Heart right ventricle (tissue), 16 donors: Measurements from ENCODE around the gene RASGRF2. TPM values are rescaled to one million over a fixed set of nuclear protein-coding genes. Genes with fewer than 3 reads are reported as not detected.
A peak's percentile ranks its signal among the peaks of the same experiment; 100 is the strongest.

ENCODE experiments used
- ATAC-seq, 8 donors: fragments of 200-7000 bp; cut with Tn5 transposase; one replicate each; pipeline ENCODE4 v1.9.1; 2020; ENCODE audit warnings: mild to moderate bottlenecking in 8 of 8, moderate library complexity in 8 of 8, moderate number of reproducible peaks in 1 of 8
- DNase-seq, 2 donors: peaks; one replicate each; pipeline ENCODE4 v3.0.0-alpha.2; 2020
- H3K27ac ChIP-seq, 10 donors: fragments of 200-600 bp; sonication (generic) in 2 of 10; one replicate each; pipeline versions ENCODE4 v1.5.0 to v1.8.0; 2020 to 2022; ENCODE audit warnings: mild to moderate bottlenecking in 3 of 10
- H3K27me3 ChIP-seq, 7 donors: fragments of 200-600 bp; one replicate each; pipeline ENCODE4 v1.8.0; 2021 to 2022; ENCODE audit warnings: mild to moderate bottlenecking in 2 of 7
- H3K36me3 ChIP-seq, 9 donors: fragments of 200-600 bp; sonication (generic) in 1 of 9; one replicate each; pipeline versions ENCODE4 v1.5.0 to v1.8.0; 2020 to 2022; ENCODE audit warnings: mild to moderate bottlenecking in 2 of 9
- H3K4me1 ChIP-seq, 9 donors: fragments of 200-600 bp; sonication (generic) in 1 of 9; one replicate each; pipeline versions ENCODE4 v1.5.0 to v1.8.0; 2020 to 2022; ENCODE audit warnings: mild to moderate bottlenecking in 4 of 9
- H3K4me3 ChIP-seq, 10 donors: fragments of 200-600 bp; sonication (generic) in 2 of 10; one replicate each; pipeline versions ENCODE4 v1.5.0 to v1.8.0; 2020 to 2022; ENCODE audit warnings: mild to moderate bottlenecking in 7 of 10, moderate library complexity in 2 of 10
- H3K9me3 ChIP-seq, 11 donors: fragments of 200-600 bp in 10 of 11; sonication (generic) in 2 of 11; one replicate each; pipeline versions ENCODE4 v1.5.0 to v1.8.0; 2013 to 2022; ENCODE audit warnings: mild to moderate bottlenecking in 2 of 11, control low read depth in 1 of 11, moderate library complexity in 1 of 11
- CTCF ChIP-seq, 9 donors: fragments of 200-600 bp; sonication (generic) in 2 of 9; IDR thresholded peaks; one replicate each; pipeline versions ENCODE4 v1.5.0 to v1.8.0; 2021 to 2022; ENCODE audit warnings: antibody characterized with exemption in 9 of 9, mild to moderate bottlenecking in 5 of 9, moderate library complexity in 1 of 9
- WGBS, 2 donors: extraction: QIAGEN DNeasy Blood & Tissue Kit; methylation state at CpG; one replicate each; pipeline ENCODE4 v1.1.7; 2013; ENCODE audit warnings: inconsistent platforms in 1 of 2; 5-methylcytosine and 5-hydroxymethylcytosine counted together
- intact Hi-C, 10 donors: fragments of 100-400 bp; cut with DNase I; formaldehyde crosslinking; loops; one replicate each; pipeline versions ENCODE4 v1.11.1 to v1.14.2; 2022
- polyA plus RNA-seq, 2 donors: library from polyadenylated mRNA; stranded (reverse); fragments of 200-250 nt; gene quantifications; one replicate each; pipeline ENCODE4 v1.2.3, GENCODE V29; 2013
- total RNA-seq, 10 donors: library from RNA; stranded (reverse); fragmentation: NEBNext Ultra II Directional in 3 of 10; extraction: Animal tissue kit (Norgen Biotek cat#: 25700) in 3 of 10; gene quantifications; one replicate each; pipeline versions ENCODE4 v1.2.1 to v1.2.4, GENCODE V29; 2021 to 2023
- donor health status: Arrhythmogenic right ventricular cardiomyopathy.
- donor health status: ischemic (EF 13 %, LVEDD 7.1; RV severe dilation, severe dysfunction).
- donor health status: healthy with polysubstance abuse.
- donor health status: DM: no; HTN: yes; CAD: no.
- donor health status: DM: no; HTN: no; CAD: no.
- donor health status: ischemic (EF 25% LVEDD 6.9; RV normal size, moderate dysfunction).
- donor health status: ischemic (EF 25% LVEDD 5.7; RV mildly dilated, moderate dysfunction).
- donor health status: healthy.
- donor health status: DM: yes; HTN: yes; CAD: no.
- donor health status: Ischemic cardiomyopathy.
- donor health status: ischemic (EF 35%, LVEDD 5.7; RV mildly dilated, moderate dysfunction).
- donor health status: nonischemic (EF 11% LVEDD 7.7; RV severe dilation, severe dysfunction).
- donor health status: DM: yes; HTN: yes; CAD: no.
- donor health status: PGD.
- donor health status: ischemic (EF 29% LVEDD 5.4; RV normal size, mild dysfunction).
- donor health status: nonischemic (EF 23%, LVEDD 6.1; RV moderate dilation, normal function).

The RASGRF2 gene
- total and polyA plus RNA-seq, 12 donors, result 2.9 to 13.4 (median 6.8) TPM

DNA sequence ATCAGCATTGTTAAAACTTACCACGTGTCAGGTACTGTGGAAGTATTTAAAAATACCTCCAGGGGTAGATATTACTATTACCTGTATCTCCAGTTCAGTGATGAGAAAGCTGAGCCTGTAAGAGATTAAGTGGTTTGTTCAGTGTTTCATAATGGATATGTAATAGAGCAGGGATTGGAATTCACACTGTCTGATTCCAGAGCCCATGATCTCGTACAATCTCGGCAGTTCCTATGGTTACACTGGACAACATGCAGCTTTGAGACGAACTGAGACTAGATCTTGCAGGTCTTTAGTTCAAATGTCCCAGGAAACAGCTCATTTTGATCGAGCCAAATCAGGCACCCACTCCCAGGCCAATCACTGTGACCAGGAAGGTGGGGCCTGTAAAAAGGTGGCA lies 8.8 kb upstream of the RASGRF2 start:
- WGBS, 2 donors, result 79 to 81% methylated on average over 5 of the region's 5 CpGs
- Histone ChIP-seq H3K27ac (no peak overlapping the region), H3K4me1 (peaks cover 0 to 7% (median 0%) of the 10 kb centered on the region in 9 donors), H3K9me3 (peaks cover 0 to 14% (median 0%) of the 10 kb centered on the region in 11 donors), H3K4me3 (no peak overlapping the region), H3K36me3 (no peaks in the 10 kb centered on the region), H3K27me3 (peaks cover 0 to 24% (median 9%) of the 10 kb centered on the region in 7 donors)
- DNase-seq (no peak), ATAC-seq (no peak)
- no peak for TF ChIP-seq CTCF (IDR thresholded peaks at IDR 0.05)
- intact Hi-C loops, result loop anchor here in 3 of 10 donors (10.0 kb wide), 3 partner anchors 163 to 243 kb away; no protein-coding TSS in a partner anchor

DNA sequence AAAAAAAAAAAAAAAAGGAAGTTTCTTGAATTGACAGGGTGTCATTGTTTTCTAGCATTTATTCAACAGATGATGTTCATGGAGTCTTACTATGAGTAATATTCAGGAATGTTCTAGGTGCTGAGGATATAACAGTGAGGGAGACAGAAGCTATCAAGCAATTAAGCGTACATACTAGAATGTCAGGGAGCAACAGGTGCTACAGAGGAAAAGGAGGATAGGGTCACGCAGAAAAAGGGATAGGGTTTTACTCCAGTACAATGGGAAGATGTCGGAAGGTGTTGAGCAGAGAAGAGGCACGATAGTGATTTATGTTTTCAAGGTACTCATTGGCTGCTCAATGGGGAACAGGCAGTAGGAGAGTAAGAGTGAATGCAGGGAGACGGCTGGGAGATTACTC lies 6.6 kb upstream of the RASGRF2 start:
- Histone ChIP-seq H3K9me3 (no peaks in the 10 kb centered on the region), H3K36me3 (no peaks in the 10 kb centered on the region), H3K4me1 (peaks cover 0 to 15% (median 0%) of the 10 kb centered on the region in 9 donors), H3K27me3 (peaks cover 0 to 42% (median 19%) of the 10 kb centered on the region in 7 donors), H3K4me3 (no peak overlapping the region), H3K27ac (no peak overlapping the region)
- intact Hi-C loops, result loop anchor here in 3 of 10 donors (10.0 kb wide), 3 partner anchors 161 to 241 kb away; no protein-coding TSS in a partner anchor
- WGBS, 2 donors, result 87 to 95% methylated on average over 5 of the region's 5 CpGs
- TF ChIP-seq CTCF (IDR thresholded peaks at IDR 0.05), result no peak
- DNase-seq (no peak), ATAC-seq (no peak)

DNA sequence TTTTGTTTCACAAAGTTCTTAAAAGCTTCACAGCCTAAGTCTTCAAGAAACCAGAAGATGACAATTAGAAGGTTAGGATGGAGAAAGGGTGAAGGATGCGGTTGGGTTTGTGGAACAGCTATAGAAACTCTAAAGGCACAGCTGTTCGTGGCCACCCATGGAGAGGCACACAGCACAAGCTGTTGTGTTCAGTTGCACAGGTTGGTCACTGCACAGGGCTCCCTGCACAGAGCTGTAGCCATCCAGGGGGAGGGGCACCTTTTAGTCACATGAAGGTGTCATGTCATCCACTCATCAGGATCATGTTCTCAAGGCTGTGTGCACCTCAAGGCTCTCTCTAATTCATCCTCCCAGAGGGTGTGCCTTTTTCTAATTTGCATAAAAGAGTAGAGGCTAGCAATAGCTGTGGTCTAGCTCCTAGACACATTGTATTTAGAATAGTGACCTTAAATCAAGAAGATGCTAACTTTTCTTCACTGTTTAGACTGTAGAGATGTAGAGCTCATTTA lies 5.0 kb upstream of the RASGRF2 start:
- Histone ChIP-seq H3K27me3 (peaks cover 0 to 57% (median 35%) of the 10 kb centered on the region in 7 donors), H3K27ac (no peak overlapping the region), H3K36me3 (no peaks in the 10 kb centered on the region), H3K4me1 (peaks cover 0 to 18% (median 0%) of the 10 kb centered on the region in 9 donors), H3K9me3 (no peaks in the 10 kb centered on the region), H3K4me3 (no peak overlapping the region)
- TF ChIP-seq CTCF (IDR thresholded peaks at IDR 0.05), result no peak
- intact Hi-C loops, result loop anchor here in 3 of 10 donors (5.0 to 10.0 kb wide), 4 partner anchors 152 to 240 kb away; no protein-coding TSS in a partner anchor
- WGBS, 2 donors, result 72 to 85% methylated on average over 2 of the region's 2 CpGs
- no peak for DNase-seq
- ATAC-seq, result no peak

DNA sequence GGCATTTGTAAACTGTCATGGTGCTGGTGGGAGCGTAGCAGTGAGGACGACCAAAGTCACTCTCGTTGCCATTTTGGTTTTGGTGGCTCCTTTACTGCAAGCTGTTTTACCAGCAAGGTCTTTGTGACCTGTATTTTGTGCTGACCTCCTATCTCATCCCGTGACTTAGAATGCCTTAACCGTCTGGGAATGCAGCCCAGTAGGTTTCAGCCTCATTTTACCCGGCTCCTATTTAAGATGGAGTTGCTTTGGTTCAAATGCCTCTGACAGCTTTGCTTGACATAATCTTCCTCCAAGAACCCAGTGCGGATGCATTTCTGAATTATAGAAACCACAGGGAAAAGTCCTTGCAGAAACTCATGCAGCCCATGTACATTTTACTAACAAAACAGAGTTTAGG lies 3.9 kb upstream of the RASGRF2 start:
- Histone ChIP-seq H3K4me1 (peaks cover 0 to 26% (median 4%) of the 10 kb centered on the region in 9 donors), H3K27ac (no peak overlapping the region), H3K27me3 (peaks cover 4 to 66% (median 44%) of the 10 kb centered on the region in 7 donors), H3K4me3 (peak overlapping the region in 1 of 10 donors; percentile 18), H3K36me3 (no peaks in the 10 kb centered on the region), H3K9me3 (no peaks in the 10 kb centered on the region)
- WGBS, 2 donors, result 56 to 60% methylated on average over 7 of the region's 7 CpGs
- intact Hi-C loops, result loop anchor here in 3 of 10 donors (5.0 to 10.0 kb wide), 4 partner anchors 151 to 239 kb away; no protein-coding TSS in a partner anchor
- DNase-seq, result no peak
- no peak for ATAC-seq
- TF ChIP-seq CTCF (IDR thresholded peaks at IDR 0.05), result no peak
